KG1 (cell line): ENCODE results near the gene FXYD3.
"Not testable (repeated sequence)": the region's sequence is repeated elsewhere in the genome, so short reads cannot be mapped to it uniquely, and the experiment has no call there.

Experiments
- DNase-seq: peaks from one replicate; lab custom pipeline; 2025; lab: John Stamatoyannopoulos, UW

Gene FXYD3

DNA sequence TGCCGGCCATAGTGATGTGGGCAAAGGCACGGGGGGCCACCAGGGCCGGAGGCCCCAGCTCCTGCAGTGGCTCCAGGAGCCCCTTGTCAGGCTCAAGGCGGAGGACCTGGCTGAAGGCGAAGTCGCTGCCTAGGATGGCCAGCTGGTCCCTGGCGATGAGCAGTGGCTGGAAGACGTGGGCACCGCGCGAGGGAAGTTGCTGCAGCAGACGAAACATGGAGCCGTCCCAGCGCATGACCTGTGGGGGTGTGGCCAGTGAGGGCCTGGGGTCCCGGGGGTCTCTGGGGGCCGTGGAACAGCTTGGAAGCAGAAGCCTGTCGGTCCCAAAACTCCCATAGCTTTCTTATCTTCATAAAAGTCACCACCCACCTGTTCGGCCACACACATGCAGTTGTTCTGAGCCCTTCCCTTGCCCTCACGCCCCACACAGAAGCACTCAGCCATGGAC is 9.7 kb downstream of the FXYD3 start:
- no peak for DNase-seq

DNA sequence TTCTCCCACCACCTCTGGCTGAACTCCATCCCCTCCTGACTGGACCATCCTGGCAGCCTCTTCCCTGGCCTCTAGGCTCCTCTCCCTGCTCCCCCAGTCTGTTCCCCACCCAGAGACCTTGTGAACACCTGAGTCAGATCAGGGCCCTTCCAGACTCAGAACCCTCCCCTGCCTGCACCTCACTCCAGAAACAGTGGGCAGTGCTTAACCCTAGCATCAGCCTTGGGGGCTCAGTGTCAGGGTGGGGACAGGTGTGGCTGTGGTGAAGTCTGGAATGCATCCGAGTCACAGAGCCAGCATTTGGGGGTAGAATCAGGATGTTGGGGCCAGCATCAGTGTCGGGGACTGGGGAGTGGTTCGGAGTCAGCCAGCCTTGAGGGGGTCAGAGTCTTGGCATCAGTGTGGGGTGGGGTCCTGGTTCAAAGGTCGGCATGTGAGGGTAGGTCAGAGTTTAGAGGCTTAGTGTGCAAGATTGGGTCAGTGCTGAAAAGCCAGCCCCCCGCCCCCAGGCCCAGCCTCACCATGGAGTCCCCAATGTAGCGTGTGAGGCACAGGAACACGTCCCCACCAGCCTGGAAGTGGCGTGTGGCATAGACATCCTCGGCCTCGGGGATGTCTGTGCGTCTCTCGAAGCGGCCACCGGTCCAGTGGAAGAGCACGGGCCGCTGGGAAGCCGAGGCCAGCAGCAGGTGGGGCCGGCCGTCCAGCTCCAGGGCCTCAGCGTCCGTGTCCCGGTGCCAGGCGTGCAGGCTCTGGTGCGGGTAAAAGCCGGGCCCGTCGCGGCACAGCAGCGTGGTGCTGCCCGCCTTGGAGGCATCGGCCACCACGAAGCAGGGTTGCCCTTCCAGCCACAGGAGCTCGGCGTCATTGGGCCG is 10.4 kb downstream of the FXYD3 start:
- no peak for DNase-seq

DNA sequence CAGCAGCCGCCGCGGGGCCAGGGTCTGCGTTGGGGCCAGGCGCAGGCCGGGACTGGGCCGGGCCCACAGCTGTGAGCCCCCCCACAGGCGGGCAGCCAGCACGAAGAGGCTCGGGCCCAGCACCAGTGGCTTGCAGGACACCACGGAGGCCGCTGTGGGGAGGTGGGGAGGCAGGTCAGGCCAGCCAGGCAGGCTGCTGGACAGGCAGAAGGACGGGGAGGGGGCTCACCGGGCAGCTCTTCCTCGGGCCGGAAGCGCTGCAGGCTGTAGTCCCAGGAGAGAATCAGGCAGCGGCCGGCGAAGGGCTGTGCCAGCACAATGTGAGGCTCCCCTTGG is 11.0 kb downstream of the FXYD3 start:
- DNase-seq = no peak

DNA sequence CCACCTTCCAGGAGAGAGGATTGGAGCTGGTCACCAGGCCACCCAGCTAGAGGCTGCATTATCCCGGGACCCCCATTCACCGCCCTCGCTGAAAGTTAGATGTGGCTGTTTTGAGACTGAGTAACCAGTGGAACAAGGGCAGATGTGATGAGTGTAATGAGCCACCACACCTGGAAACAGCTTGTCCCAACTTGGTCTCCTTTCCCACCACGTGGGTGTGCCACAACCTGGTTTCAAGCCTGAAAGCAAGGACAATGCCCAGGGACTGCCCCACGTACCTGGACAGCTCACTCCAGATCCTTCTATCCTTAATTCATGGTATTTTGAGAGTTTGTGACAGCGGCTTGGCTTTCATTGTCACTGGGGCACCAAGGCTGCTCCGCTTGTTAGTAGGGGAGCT is 12.2 kb downstream of the FXYD3 start:
- no peak for DNase-seq

DNA sequence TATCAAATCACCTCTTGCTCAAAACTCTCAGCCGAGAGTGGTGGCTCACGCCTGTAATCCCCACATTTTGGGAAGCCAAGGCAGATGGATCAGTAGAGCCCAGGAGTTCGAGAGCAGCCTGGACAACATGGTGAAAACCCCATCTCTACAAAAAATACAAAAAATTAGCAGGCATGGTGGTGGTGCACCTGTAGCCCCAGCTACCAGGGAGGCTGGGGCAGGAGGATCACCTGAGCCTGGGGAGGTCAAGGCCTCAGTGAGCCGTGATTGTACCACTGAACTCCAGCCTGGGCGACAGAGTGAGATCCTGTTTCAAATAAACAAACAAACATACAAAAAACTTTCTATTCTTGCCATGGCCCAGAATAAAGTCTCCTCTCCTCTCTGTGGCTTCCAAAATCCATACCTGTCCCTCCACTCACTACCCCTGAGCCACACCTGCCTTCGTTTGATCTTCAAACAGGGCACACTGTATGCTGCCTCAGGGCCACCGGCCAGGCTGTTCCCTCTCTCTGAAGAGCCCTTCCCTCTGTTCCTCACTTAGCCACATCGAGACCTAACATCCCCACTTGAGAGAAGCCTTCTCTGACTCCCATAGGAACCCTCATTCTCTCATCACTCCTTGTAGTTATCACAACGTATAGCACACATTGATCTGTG is 12.9 kb downstream of the FXYD3 start:
- no peak for DNase-seq

DNA sequence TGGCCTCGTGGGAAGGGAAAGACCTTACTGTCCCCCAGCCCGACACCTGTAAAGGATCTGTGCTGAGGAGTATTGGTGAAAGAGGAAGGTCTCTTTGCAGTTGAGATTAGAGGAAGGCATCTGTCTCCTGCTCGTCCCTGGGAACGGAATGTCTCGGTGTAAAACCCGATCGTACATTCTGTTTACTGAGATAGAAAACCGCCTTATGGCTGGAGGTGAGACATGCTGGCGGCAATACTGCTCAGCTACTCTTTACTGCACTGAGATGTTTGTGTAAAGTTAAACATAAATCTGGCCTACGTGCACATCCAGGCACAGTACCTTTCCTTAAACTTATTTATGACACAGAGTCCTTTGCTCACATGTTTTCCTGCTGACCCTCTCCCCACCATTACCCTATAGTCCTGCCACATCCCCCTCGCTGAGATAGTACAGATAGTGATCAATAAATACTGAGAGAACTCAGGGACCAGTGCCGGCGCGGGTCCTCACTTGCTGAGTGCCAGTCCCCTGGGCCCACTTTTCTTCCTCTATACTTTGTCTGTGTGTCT is 14.2 kb downstream of the FXYD3 start:
- DNase-seq = not testable (repeated sequence)

DNA sequence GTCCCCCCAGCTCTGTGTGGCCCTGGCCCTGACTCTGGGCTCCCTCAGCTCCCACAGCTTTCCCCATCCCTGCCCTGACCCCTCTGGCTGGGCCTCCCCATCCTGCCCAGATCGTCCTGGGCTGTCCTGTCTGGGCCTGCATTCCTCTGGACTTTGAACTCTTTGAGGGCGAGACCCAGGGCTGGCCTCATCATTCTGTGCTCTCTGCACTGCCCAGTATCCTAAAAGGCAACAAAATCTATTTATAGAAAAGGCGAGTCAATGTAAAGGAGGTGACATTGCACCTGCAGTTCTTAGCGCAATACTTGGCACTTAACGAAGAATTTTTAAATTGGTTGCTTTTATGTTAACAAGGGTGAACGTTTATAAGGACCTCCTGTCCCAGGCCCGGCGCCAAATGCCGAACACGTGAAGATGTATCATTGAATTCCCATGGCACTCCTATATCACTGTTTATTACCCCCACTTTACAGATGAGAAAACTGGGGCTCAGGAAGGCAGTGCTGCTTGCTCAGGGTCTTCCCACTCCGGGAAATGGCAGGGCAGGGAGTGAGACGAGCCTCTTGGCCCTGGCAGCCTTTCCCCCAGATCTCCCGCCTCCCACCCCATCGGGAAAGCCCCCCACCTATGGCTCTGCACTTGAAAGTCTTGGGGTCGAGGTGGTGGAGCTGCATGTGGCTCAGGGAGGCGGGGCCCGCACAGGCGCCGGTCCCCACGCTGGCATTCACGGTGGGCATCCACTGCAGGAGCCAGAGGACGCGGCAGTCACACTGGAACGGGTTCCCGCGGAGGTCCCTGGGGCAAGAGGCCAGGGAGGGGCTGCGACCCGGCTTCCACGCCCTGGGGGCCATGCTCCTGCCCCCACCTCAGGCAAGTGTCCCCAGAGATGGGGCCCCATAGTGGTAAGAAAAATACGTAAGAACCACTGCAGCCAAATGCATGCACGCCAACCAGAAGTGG is 15.4 kb downstream of the FXYD3 start:
- no peak for DNase-seq

DNA sequence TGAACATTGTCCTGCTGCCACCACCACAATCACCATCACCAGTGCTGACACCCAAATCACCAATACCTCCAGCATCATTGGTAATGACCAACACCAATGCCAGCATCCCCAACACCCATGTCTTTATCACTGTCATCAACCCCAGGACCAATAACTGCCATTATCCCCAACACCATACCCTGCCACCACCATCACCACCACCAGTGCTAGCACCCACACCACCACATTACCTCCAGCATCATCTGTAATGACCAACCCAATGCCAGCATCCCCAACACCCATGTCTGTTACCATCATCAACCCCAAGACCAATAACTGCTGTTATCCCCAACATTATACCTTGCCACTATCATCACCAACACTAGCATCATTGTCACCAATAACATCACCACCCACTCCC is 16.6 kb downstream of the FXYD3 start:
- no peak for DNase-seq

DNA sequence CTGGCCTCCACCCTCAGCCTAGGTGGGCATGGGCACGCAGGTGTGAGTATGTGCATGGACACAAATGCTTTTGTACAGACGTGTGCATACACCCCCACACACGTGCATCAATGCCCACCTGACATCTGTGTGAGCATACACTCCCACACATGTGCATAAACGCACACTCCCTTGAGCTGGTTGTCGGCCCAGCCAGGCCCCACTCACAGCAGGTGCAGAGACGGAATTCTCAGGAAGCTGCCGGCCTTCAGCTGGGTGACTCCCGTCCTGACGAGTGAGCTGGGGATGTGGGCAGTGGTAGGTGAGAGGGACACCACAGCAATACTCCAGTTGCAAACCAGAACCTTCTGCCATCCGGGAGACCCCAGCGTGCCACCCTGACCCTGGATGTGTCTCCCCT is 18.2 kb downstream of the FXYD3 start:
- no peak for DNase-seq

DNA sequence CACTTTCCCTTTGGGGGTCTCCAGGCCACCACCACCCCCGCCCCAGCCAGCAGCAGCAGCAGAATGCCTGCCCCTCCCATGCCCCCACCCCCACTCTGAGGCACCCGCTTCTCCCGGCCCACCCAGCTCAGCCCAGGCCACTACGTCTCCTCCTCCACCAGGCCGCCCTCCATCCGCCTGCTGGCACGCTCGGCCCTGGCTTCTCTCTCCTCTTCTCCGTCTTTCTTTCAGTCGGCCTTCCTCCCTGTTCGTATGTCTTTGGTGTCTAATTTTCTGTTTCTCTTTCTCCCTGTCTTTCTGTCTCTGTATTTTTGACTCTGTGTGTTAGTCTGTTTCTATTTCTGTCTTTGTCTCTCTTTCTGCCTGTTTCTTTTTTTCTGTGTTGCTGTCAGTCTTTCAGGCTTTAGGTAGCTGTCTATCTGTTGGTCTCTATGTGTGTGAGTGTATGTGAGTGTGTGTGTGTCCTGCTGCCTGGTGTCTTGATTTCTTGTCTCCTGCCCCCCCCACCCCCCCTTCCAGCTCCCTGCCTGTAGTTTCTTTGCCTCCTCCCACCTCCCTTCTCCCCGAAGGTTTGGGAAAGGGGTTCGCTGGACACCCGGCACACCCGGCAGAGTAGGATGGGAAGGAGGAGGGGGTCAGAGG is 19.1 kb downstream of the FXYD3 start, which contains the start of gene LGI4:
LGI4 (minus strand) TSS at position 459 of the 642 bp plus-strand sequence; CDS start at position 80, 379 bp downstream.
- no peak for DNase-seq

DNA sequence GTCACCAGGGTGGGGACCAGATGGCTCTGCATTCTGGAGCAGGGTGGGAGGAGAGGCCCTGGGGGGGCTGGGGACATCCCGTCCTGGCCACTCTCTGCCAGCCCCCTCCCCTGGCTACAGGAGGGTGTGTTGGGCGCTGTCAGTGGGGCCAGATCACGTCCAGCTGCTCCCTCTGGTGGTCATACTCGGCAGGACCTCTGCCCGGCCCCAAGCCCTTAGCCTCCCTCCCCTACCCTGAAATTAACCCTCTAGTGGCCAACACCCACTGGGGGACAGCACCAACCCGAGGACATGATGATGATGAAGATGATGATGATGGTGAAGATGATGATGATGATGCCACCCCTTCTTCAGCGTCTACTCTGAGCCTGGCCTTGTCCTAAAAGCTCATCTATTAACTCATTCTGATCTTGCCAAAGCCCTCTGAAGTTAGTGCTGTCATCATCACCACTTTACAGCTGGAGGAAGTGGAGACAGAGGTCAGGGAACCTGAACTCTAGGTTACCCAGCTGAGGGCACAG is 19.8 kb downstream of the FXYD3 start:
- DNase-seq = no peak

DNA sequence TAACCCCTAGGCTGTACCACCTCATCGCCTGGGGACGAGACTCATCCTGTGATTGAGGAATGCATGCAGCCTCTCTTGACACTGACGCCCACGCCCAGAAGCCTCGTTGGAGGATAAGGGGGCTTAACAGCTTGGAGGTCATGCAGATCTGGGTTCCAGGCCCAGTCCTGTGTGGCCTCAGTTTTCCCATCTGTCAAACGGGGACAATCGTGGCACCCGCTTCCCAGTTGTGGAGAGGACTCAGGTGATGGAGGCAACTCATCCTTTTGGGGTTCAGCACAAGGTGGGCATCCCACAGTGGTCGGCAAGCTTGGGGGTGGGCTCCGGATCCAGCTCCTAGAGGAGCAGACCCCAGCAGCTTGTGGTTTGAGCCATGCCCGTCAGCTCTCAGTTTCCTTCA is 20.6 kb downstream of the FXYD3 start:
- no peak for DNase-seq

DNA sequence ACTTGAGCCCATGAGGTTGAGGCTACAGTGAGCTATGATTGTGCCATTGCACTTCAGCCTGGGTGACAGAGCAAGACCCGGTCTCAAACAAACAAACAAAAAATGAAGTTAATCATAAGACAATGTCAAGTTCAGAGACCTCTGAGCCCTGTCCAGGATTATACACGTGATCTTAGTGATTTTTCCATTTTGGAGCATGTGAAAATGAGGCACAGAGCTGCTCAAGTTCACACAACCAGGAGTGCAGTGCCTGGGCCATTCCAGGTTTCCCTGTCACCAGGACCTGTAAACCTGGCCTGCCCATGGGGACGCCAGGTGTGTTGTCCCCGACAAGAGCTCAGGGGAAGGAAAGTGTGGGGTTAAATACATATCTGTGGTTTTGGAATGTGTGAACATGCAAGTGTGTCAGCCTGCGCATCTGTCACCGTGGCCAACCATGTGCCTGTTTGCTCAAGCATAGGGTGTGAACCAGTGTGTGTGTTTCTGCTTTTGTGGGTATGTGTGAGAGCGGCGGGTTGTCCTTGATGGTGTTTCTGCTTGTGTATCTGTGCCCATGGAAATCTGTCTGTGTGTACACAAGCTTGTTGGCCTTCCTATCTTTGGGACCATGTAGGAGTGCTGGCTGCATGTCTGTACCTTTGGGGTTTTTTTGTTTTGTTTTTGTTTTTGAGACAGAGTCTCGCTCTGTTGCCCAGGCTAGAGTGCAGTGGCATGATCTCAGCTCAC is 21.5 kb downstream of the FXYD3 start:
- no peak for DNase-seq

DNA sequence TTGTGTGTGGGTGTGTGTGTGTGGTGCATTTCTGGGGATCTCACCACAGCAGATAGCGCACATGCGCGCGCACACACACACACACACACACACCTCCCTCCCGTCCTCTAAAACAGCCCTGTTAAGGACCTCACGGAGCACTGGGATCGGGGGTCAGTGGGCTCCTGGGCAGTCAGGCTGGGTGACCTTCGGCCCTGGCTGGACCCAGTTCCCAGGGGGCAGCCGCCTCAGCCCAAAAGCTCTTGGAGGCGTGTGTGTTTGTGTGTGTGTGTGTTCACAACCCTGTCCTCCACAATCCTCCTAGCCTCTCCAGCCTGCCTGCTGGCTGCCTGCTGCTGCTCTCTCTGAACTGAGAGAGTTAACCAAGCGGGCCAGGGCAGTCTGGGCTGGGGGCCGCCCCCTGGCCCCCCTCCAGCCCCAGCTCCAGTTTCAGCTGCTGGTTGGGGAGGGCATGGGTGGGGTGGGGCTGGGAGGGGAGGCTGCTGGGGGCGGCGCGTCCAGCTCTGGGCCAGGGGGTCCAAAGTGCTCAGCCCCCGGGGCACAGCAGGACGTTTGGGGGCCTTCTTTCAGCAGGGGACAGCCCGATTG is 22.8 kb downstream of the FXYD3 start, which contains the start of gene FXYD1:
FXYD1 (plus strand) TSS at position 520 of the 588 bp plus-strand sequence. CDS start 1,256 bp downstream, outside the sequence.
- DNase-seq = no peak

DNA sequence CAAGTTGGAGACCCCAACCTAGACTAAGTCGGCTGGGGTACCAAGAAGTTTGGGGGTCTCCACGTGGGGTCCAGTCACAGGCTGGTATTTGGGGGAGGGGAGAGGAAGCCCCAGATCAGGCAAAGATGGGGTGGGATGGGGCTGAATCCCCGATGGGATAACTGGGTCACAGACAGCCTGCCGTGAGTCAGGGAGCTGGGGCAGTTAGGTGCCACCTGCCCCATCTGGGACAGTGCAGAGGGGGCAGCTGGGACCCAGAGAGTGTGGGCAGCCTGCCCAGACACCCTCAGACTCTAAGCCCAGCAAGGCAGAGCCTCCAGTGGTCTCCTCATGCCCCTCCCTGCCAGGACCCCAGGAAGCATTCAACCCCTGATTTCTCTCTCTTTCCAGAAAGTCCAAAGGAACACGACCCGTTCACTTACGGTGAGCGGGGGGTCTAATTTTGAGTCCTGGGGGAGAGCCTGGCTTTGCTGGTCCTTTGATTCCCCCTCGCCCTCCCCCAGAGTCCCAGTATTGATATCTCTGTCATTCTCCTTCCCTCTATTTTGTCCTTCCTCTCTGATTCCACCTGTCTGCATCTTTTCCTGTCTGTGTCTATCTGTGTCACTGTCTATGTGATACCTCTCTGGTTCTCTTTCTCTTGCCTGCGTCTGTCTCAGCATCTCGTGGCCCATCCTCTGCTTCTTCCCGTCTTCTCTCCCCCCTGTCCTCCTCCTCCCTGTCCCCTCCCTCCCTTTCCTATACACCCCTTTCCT is 24.8 kb downstream of the FXYD3 start:
- DNase-seq = no peak

DNA sequence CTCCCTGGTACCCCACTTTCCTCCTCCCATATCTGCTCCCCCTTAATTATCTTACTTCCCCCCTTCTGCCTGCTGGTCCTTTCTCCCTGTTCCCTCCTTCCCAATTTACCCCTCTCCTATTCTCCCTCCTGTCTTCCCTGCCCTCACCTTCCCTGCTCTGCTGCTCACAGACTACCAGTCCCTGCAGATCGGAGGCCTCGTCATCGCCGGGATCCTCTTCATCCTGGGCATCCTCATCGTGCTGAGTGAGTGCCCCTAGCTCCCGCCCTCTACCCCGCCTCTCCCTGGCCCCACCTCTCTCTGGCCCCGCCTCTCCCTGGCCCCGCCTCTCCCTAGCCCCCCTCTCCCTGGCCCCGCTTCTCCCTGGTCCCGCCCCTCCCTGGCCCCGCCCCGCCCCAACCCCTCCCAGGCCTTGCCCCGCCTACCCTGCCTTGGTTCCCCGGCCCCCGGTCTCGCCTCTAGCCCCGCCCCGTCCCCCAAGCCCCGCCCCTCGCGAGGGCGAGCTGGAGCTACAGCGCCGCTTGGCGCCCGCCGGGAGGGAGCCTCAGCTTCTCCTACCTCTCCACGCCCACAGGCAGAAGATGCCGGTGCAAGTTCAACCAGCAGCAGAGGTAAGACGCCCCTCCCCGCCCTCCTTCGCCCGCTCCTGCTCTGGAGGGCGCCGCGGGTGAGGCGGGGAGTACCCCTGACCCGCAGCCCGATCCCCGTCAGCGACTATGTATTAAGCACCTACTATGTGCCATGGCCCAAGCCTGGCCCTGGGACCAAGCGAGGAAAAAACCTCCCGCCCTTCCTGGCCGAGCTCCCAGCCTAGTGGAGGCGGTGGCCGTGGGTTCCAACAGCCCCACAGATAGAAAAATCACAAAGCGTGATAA is 25.6 kb downstream of the FXYD3 start:
- DNase-seq = peak; percentile 10

DNA sequence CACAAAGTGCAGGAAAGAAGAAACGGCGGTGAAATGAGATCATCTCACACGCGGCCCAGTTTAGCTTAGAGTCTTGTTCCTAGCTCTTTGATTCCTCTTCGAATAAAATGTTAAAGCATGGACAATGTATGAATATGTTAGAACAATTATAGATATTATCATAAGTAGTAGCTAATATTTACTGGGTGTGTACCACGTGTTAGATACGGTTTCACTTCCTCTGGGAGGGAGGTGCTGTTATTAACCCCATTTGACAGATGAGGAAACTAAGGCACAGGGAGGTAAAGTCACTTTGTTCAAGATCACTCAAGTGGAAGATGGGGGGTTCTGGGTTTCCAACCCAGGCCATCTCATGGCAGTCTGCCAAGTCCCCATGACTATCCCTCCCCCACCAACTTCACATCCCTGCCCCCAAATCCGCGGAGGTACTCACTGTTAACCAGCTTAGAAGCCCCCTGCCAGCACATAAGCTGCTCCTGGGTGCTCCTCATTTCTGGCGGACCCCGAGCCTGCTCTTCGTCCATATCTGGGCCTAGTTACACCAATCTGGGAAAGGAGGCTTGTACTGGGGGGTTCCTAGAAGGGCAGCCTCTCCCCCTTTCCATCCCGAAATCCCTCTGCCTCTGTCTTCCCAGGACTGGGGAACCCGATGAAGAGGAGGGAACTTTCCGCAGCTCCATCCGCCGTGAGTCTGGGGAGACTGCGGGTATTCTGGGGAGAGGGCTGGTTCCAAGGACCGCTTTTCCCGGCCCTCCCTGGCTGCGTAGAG is 26.4 kb downstream of the FXYD3 start:
- no peak for DNase-seq
